ENCODE results near the gene SEMA6D.

DNA sequence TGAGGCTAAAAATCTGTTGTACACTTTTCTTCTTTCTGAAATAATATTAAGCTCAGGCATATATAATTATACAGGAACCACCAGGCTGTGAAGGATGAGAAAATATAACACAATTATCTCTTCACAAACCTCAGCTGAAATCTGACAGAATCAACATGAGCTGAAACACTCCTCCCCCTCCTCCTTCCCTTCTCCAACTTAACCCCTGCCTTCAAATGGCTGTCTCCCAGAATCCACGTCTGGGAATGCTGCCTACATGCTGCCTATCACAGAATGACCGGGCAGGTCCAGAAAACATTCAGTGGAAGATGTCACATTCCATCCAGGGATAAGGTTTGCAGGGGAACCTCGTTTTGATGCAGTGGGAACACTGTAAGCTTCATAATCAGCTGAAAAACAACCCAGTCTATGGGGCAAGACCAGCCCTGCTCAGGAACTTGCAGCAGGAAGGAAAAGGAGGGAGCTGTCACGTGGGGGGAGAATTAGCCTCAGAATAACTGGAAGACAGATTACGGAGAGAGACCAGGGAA lies 44.0 kb upstream of the SEMA6D start:
- TF ChIP-seq POLR2A (IDR thresholded peaks at IDR 0.05) = no peak
- TF ChIP-seq, protein P1, sequence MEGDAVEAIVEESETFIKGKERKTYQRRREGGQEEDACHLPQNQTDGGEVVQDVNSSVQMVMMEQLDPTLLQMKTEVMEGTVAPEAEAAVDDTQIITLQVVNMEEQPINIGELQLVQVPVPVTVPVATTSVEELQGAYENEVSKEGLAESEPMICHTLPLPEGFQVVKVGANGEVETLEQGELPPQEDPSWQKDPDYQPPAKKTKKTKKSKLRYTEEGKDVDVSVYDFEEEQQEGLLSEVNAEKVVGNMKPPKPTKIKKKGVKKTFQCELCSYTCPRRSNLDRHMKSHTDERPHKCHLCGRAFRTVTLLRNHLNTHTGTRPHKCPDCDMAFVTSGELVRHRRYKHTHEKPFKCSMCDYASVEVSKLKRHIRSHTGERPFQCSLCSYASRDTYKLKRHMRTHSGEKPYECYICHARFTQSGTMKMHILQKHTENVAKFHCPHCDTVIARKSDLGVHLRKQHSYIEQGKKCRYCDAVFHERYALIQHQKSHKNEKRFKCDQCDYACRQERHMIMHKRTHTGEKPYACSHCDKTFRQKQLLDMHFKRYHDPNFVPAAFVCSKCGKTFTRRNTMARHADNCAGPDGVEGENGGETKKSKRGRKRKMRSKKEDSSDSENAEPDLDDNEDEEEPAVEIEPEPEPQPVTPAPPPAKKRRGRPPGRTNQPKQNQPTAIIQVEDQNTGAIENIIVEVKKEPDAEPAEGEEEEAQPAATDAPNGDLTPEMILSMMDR (IDR thresholded peaks at IDR 0.05) = no peak
- no peak for TF ChIP-seq EP300 (IDR thresholded peaks at IDR 0.05)
